Neural progenitor cell (in vitro differentiated cells): ENCODE measurements around the gene SIRPB1. TPM values are rescaled to one million over a fixed set of nuclear protein-coding genes. Genes with fewer than 3 reads are reported as not detected.
"Not testable (repeated sequence)": the region's sequence is repeated elsewhere in the genome, so short reads cannot be mapped to it uniquely, and the experiment has no call there.

ENCODE experiments used
- DNase-seq: peaks from one replicate; pipeline ENCODE4 v3.0.0-alpha.2; 2016; ENCODE audit warnings: low spot score
- H2AFZ ChIP-seq: fragments of 200-600 bp; sonication (generic); replicated peaks from 2 replicates; pipeline ENCODE4 v1.6.1; 2016; ENCODE audit warnings: antibody characterized with exemption
- H3F3A ChIP-seq: fragments of 200-600 bp; sonication (generic); 2 replicates; pipeline ENCODE4 v1.6.1; 2016; ENCODE audit warnings: antibody characterized with exemption, low read depth
- H3K27ac ChIP-seq: fragments of 200-600 bp; sonication (generic); 2 replicates; pipeline ENCODE4 v1.5.1; 2016; ENCODE audit warnings: mild to moderate bottlenecking
- H3K27me3 ChIP-seq: fragments of 200-600 bp; sonication (generic); 2 replicates; pipeline ENCODE4 v1.6.1; 2016; ENCODE audit warnings: mild to moderate bottlenecking, moderate library complexity
- H3K36me3 ChIP-seq: fragments of 200-600 bp; sonication (generic); 2 replicates; pipeline ENCODE4 v1.5.1; 2016
- H3K4me1 ChIP-seq: fragments of 200-600 bp; sonication (generic); 2 replicates; pipeline ENCODE4 v1.6.1; 2016; ENCODE audit warnings: mixed run types
- H3K4me2 ChIP-seq: fragments of 200-600 bp; sonication (generic); 2 replicates; pipeline ENCODE4 v1.6.1; 2016
- H3K4me3 ChIP-seq: fragments of 200-600 bp; sonication (generic); 2 replicates; pipeline ENCODE4 v1.5.1; 2016
- H3K79me2 ChIP-seq: fragments of 200-600 bp; sonication (generic); 2 replicates; pipeline ENCODE4 v1.6.1; 2016; ENCODE audit warnings: low read depth
- H3K9ac ChIP-seq: fragments of 200-600 bp; sonication (generic); 2 replicates; pipeline ENCODE4 v1.6.1; 2016
- H3K9me3 ChIP-seq: fragments of 200-600 bp; sonication (generic); 2 replicates; pipeline ENCODE4 v1.5.1; 2016; ENCODE audit warnings: low read depth
- H4K20me1 ChIP-seq: fragments of 200-600 bp; sonication (generic); 2 replicates; pipeline ENCODE4 v1.6.1; 2016; ENCODE audit warnings: low read depth
- H3K27ac Mint-ChIP-seq: 3 replicates; pipeline ENCODE4 v1.8.0; 2021; ENCODE audit warnings: mixed read lengths
- H3K27me3 Mint-ChIP-seq: 2 replicates; pipeline ENCODE4 v1.8.0; 2022; ENCODE audit warnings: low read depth, mild to moderate bottlenecking, inconsistent platforms, moderate library complexity, mixed read lengths; ENCODE audit not compliant: insufficient read depth
- H3K36me3 Mint-ChIP-seq: 3 replicates; pipeline ENCODE4 v1.8.0; 2021; ENCODE audit warnings: mixed read lengths
- H3K4me1 Mint-ChIP-seq: 3 replicates; pipeline ENCODE4 v1.8.0; 2021; ENCODE audit warnings: mixed read lengths
- H3K4me3 Mint-ChIP-seq: 3 replicates; pipeline ENCODE4 v1.8.0; 2021; ENCODE audit warnings: mild to moderate bottlenecking, moderate library complexity, mixed read lengths
- H3K9me3 Mint-ChIP-seq: 3 replicates; pipeline ENCODE4 v1.8.0; 2020; ENCODE audit warnings: mixed read lengths
- CTCF ChIP-seq: fragments of 200-600 bp; sonication (generic); IDR thresholded peaks from 2 replicates; pipeline ENCODE4 v1.5.1; 2017; ENCODE audit warnings: antibody characterized with exemption, mild to moderate bottlenecking
- EZH2 ChIP-seq: fragments of 200-600 bp; sonication (generic); IDR thresholded peaks from 2 replicates; pipeline ENCODE4 v1.6.1; 2017; ENCODE audit warnings: antibody characterized with exemption, mild to moderate bottlenecking, moderate library complexity
- EZH2phosphoT487 ChIP-seq: fragments of 200-600 bp; sonication (generic); IDR thresholded peaks from 2 replicates; pipeline ENCODE4 v1.6.1; 2017; ENCODE audit warnings: antibody characterized with exemption
- total RNA-seq: library from RNA; depleted of rRNA; stranded (reverse); fragments of >200 nt; gene quantifications from 2 replicates; pipeline ENCODE4 v1.2.3, GENCODE V29; 2015; ENCODE audit warnings: low replicate concordance

SIRPB1 gene
- total RNA-seq, 1 donor from 2014 or later, result not detected

- no peaks in the 10 kb centered on the region for H3K27me3 ChIP-seq
- no peaks in the 10 kb centered on the region for H3F3A ChIP-seq
- no peak overlapping the region for H3K4me3 ChIP-seq
- no peak overlapping the region for H3K9ac ChIP-seq
- no peak for DNase-seq
- no peaks in the 10 kb centered on the region for H3K9me3 ChIP-seq
- no peaks in the 10 kb centered on the region for H3K36me3 Mint-ChIP-seq
- no peaks in the 10 kb centered on the region for H3K79me2 ChIP-seq
- no peak overlapping the region for H3K27ac ChIP-seq
- H3K4me1 Mint-ChIP-seq, result no peaks in the 10 kb centered on the region
- H3K36me3 ChIP-seq, result no peaks in the 10 kb centered on the region
- no peaks in the 10 kb centered on the region for H3K4me1 ChIP-seq
- no peaks in the 10 kb centered on the region for H3K9me3 Mint-ChIP-seq
- H2AFZ ChIP-seq, result no peak overlapping the region
- no peak overlapping the region for H3K27ac Mint-ChIP-seq
- H3K27me3 Mint-ChIP-seq, result no peaks in the 10 kb centered on the region
- no peaks in the 10 kb centered on the region for H4K20me1 ChIP-seq
- H3K4me3 Mint-ChIP-seq, result no peak overlapping the region
- no peak overlapping the region for H3K4me2 ChIP-seq
- TF ChIP-seq CTCF (no peak), EZH2phosphoT487 (no peak), EZH2 (no peak)
Measured at GRCh38 chr20:1587781-1588532, 31.9 kb downstream of the SIRPB1 start.

- H3K9me3 Mint-ChIP-seq, result no peaks in the 10 kb centered on the region
- Histone ChIP-seq H3K9ac (no peak overlapping the region), H3K9me3 (no peaks in the 10 kb centered on the region), H3K27me3 (no peaks in the 10 kb centered on the region), H3F3A (no peaks in the 10 kb centered on the region), H3K4me1 (no peaks in the 10 kb centered on the region), H3K27ac (no peak overlapping the region), H3K36me3 (no peaks in the 10 kb centered on the region), H3K4me2 (no peak overlapping the region), H3K79me2 (no peaks in the 10 kb centered on the region), H2AFZ (no peak overlapping the region), H4K20me1 (no peaks in the 10 kb centered on the region), H3K4me3 (no peak overlapping the region)
- H3K4me3 Mint-ChIP-seq, result no peak overlapping the region
- no peak for DNase-seq
- no peak for TF ChIP-seq EZH2phosphoT487
- TF ChIP-seq CTCF, result no peak
- no peak for TF ChIP-seq EZH2
- H3K27ac Mint-ChIP-seq, result no peak overlapping the region
- no peaks in the 10 kb centered on the region for H3K4me1 Mint-ChIP-seq
- H3K36me3 Mint-ChIP-seq, result no peaks in the 10 kb centered on the region
- peaks cover 2% of the 10 kb centered on the region for H3K27me3 Mint-ChIP-seq
Measured at GRCh38 chr20:1579488-1579887, 40.3 kb downstream of the SIRPB1 start.

GRCh38 chr20:1577906-1578305, 41.9 kb downstream of the SIRPB1 start:
- TF ChIP-seq CTCF, result no peak
- no peak for TF ChIP-seq EZH2phosphoT487
- no peak overlapping the region for H3K4me2 ChIP-seq
- Mint-ChIP-seq H3K4me3 (no peak overlapping the region), H3K27me3 (peaks cover 2% of the 10 kb centered on the region), H3K9me3 (no peaks in the 10 kb centered on the region), H3K4me1 (no peaks in the 10 kb centered on the region), H3K36me3 (no peaks in the 10 kb centered on the region), H3K27ac (no peak overlapping the region)
- no peaks in the 10 kb centered on the region for H3K4me1 ChIP-seq
- no peaks in the 10 kb centered on the region for H3K36me3 ChIP-seq
- H3K27ac ChIP-seq, result no peak overlapping the region
- H3K4me3 ChIP-seq, result no peak overlapping the region
- no peaks in the 10 kb centered on the region for H3K9me3 ChIP-seq
- no peaks in the 10 kb centered on the region for H3K79me2 ChIP-seq
- H3F3A ChIP-seq, result no peaks in the 10 kb centered on the region
- H4K20me1 ChIP-seq, result no peaks in the 10 kb centered on the region
- DNase-seq, result no peak
- H3K9ac ChIP-seq, result no peak overlapping the region
- H2AFZ ChIP-seq, result no peak overlapping the region
- H3K27me3 ChIP-seq, result no peaks in the 10 kb centered on the region

- H3K4me2 ChIP-seq, H3K36me3 ChIP-seq, H3K9me3 ChIP-seq, H3K4me3 ChIP-seq, H3K4me1 ChIP-seq, H3K36me3 Mint-ChIP-seq, H3K27ac Mint-ChIP-seq, H3K79me2 ChIP-seq, H3K4me1 Mint-ChIP-seq, H3K9ac ChIP-seq, H3K9me3 Mint-ChIP-seq, DNase-seq, H4K20me1 ChIP-seq, H3K27me3 ChIP-seq, H2AFZ ChIP-seq, H3F3A ChIP-seq, H3K27ac ChIP-seq, H3K27me3 Mint-ChIP-seq, H3K4me3 Mint-ChIP-seq: not testable (repeated sequence)
Measured at GRCh38 chr20:1577313-1577712, 42.5 kb downstream of the SIRPB1 start.
